Measurements from ENCODE around the gene CASP10.
A peak's percentile ranks its signal among the peaks of the same experiment; 100 is the strongest.

Gene CASP10

GRCh38 chr2:201201371-201201770 lies 18.4 kb downstream of the CASP10 start:
- no peak for DNase-seq

GRCh38 chr2:201203916-201204654 lies 21.1 kb downstream of the CASP10 start:
- no peak for DNase-seq

GRCh38 chr2:201204655-201205514 lies 21.9 kb downstream of the CASP10 start:
- no peak for DNase-seq

- DNase-seq = no peak
Measured at GRCh38 chr2:201205515-201205849, 22.5 kb downstream of the CASP10 start.

- DNase-seq = no peak
Measured at GRCh38 chr2:201208563-201209252, 25.8 kb downstream of the CASP10 start.

GRCh38 chr2:201215963-201216362 lies 33.0 kb downstream of the CASP10 start:
- no peak for DNase-seq

DNA sequence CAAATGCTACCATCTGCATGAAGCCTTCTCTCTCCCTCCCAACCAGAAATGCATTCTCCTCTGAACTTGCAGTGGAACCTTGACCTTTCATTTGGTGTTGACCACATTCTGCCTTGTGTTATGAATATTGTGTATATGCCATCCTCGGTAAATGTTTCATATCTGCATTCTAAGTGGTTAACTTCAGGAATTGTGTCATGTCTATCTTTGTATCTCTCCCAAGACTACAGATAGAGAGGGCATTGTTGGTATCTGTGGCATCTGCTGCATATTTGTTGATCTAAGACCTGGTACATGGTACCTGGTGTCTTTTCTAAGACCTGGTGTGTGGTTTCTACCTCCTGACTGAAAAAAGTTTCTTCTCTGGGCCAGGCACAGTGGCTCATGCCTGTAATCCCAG lies 34.0 kb downstream of the CASP10 start:
- no peak for DNase-seq

DNA sequence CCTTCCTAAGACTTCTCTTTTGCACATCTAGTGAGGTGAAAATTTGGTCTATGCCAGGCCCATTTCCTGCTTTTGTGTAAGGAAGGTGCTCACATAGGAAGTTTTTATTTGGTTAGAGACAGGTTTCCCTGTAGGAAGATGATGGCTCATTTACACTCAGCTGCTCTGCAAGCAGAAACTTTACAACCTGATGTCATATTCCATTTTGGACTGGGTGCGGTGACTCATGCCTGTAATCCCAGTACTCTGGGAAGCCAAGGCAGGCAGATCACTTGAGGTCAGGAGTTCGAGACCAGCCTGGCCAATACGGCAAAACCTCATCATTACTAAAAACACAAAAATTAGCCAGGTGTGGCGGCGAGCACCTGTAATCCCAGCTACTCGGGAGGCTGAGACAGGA lies 35.8 kb downstream of the CASP10 start:
- no peak for DNase-seq

- DNase-seq = no peak
Measured at GRCh38 chr2:201219328-201220096, 36.6 kb downstream of the CASP10 start.

DNA sequence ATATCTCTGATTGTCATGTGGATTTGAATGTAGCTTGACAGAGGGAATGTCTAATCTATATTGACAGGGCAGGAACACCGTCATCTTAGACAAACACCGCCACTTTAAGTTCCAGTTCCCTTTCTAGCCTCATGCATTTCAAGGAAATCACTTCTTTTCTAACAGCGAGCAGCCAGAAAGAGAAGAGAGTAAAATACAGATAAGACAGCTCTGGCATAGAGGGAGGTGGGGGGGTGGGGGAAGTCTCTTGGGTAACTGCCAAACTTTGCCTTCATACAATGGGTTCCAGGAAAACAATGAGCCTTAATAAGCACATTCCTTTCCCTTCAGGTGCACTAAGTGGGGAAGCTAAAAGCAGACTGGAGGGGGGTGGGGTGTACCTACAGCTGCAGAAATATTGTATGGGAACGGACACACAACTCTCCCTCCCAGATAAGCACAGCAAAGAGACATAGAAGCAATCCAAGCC lies 37.2 kb downstream of the CASP10 start:
- no peak for DNase-seq

- no peak for DNase-seq
Measured at GRCh38 chr2:201223089-201224073, 40.4 kb downstream of the CASP10 start.

DNA sequence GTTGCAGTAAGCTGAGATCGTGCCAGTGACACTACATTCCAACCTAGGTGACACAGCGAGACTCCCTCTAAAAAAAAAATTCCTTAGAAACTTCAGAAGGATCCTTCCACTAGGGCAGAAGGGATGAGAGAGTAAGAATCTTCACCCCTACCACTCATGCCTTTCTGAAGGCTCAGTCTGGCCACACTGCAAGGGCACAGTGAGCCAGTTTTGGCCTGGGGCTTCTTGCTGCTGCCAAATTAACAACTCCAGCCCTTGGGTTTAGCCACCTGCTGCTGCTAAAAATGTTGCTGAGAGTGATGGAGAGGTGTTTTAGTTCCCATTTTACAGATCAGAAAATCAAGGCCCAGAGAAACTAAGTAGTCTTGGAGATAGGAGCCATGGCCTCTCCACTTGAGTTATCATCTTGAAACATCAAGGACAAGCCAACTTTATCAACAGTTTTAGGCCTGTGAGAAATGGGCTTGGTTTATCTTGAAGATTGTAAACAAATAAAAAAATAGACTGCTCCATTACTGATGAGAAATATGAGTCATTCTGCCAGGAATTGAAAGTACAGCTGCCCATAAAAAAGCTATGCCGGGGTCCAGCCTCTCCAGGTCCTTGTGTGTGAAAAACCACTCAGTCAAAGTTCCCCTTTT lies 45.5 kb downstream of the CASP10 start:
- DNase-seq = no peak

GRCh38 chr2:201228912-201229290 lies 46.0 kb downstream of the CASP10 start:
- DNase-seq = no peak

- peak; percentile 75 for DNase-seq
Measured at GRCh38 chr2:201231781-201232466, 49.0 kb downstream of the CASP10 start.

- no peak for DNase-seq
Measured at GRCh38 chr2:201232467-201232815, 49.5 kb downstream of the CASP10 start.

GRCh38 chr2:201233192-201233811 lies 50.4 kb downstream of the CASP10 start:
- DNase-seq = no peak

DNA sequence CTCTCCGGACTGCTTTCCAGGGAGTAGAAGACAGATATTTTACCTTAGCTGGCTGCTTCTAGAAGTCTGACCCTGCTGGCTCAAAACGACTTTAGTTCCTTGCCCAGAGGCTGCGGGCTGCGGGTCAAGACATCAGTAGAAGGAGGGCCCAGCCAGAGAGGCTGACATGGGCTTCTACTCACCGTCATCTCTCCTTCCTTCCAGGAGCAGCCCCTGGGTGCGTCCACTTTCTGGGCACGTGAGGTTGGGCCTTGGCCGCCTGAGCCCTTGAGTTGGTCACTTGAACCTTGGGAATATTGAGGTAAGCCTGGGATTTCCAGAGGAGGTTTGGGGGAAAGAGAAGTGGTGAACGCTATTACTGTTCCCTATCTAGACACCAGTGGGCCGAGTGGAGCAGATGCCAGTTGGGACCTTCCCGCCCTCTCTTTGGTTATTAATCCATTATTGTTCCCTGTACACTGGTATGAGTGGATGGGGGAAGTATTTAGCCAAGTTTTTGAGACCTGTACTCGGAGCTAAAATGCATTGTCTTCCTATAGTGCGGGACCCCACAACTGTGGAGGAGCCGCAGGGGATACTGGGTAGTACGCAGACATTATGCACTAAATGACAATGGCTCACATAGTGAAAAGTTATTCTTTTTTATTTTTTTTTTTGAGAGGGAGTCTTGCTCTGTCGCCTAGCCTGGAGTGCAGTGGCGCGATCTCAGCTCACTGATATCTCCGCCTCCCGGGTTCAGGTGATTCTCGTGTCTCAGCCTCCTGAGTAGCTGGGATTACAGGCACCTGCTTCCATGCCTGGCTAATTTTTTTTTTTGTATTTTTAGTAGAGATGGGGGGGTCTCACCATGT lies 51.1 kb downstream of the CASP10 start:
- no peak for DNase-seq

DNA sequence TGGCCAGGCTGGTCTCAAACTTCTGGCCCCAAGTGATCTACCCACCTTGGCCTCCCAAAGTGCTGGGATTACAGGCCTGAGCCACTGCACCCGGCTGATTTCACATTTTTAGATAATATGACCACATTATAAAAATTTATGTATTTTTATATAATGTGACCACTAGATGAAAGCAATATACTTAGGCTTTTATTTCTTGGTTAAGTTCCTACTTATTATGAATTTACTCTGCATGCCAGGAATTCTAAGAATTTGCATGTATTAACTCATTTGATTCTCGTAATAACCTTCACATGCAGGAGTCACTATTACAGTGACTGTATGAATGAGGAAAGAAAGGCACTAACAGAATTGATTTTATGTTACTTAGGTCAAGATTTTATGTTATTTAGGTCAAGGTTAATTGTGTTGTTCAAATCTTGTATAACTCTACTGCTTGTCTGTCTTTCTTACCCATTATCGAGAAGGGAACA lies 51.8 kb downstream of the CASP10 start:
- no peak for DNase-seq

All from NCI-H1694 (cell line).